ENCODE data around the gene HORMAD2. TPM values are rescaled to one million over a fixed set of nuclear protein-coding genes. Genes with fewer than 3 reads are reported as not detected.

The HORMAD2 gene
- total and polyA plus RNA-seq, 9 of the 15 experiments (the other 6 are each of a cell fraction or from before 2014, with no cell fraction given), result not detected

DNA sequence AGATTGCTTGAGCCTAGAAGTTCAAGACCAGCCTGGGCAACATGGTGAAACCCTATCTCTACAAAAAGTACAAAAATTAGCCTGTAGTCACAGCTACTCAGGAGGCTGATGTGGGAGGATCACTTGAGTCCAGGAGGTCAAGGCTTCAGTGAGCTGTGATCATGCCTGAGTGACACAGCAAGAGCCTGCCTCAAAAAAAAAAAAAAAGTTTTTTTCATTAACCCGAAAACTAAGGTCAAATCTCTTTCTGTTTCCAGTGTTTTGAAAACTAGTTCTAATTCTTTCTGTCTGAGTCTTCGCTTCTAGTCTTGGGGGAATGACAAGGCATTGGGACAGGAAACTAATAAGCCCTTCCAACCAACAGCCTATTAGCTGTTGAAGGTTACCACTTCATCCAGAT is 108.6 kb downstream of the HORMAD2 start (continued):
- no peak for TF ChIP-seq ARNT (IDR thresholded peaks at IDR 0.05)
- no peak for TF ChIP-seq HNRNPL (IDR thresholded peaks at IDR 0.05; ENCODE audit: low read depth, low read length)
- no peak for TF ChIP-seq PTBP1 (IDR thresholded peaks at IDR 0.05; ENCODE audit: low read depth, low read length)
- no peak for TF ChIP-seq KDM2B (CRISPR knock-in tag; IDR thresholded peaks at IDR 0.05)
- peak; percentile 67 for TF ChIP-seq PKNOX1 (IDR thresholded peaks at IDR 0.05)
- TF ChIP-seq HIVEP1 (CRISPR knock-in tag; IDR thresholded peaks at IDR 0.05), result no peak
- no peak for TF ChIP-seq ZNF76 (CRISPR knock-in tag; IDR thresholded peaks at IDR 0.05; ENCODE audit: borderline replicate concordance)
- TF ChIP-seq NR2C2 (CRISPR knock-in tag; IDR thresholded peaks at IDR 0.05), result no peak
- peak; percentile 25; the same call in 1 of the 2 replicates for TF ChIP-seq NR2C2 (tag; IDR thresholded peaks at IDR 0.05)
- TF ChIP-seq POLR2AphosphoS2 (IDR thresholded peaks at IDR 0.05; ENCODE audit: low read length), result no peak
- no peak for TF ChIP-seq CSDE1 (IDR thresholded peaks at IDR 0.05)
- TF ChIP-seq SMARCB1 (IDR thresholded peaks at IDR 0.05; ENCODE audit: insufficient read length, low read depth), result no peak
- TF ChIP-seq NFIX (CRISPR knock-in tag; IDR thresholded peaks at IDR 0.05; ENCODE audit: low read depth), result no peak

- ATAC-seq (no peak), FAIRE-seq (no peak), DNase-seq (ENCODE audit: extremely low read depth in 1 of 4, low spot score in 3 of 4) (no peak)
- Histone ChIP-seq H3K79me2 (ENCODE audit: control insufficient read depth, insufficient read depth, low read length) (no peaks in the 10 kb centered on the region), H3K9me1 (ENCODE audit: control insufficient read depth, insufficient read depth, low read length) (no peaks in the 10 kb centered on the region), H3K27ac (ENCODE audit: extremely low read depth, low read depth, low read length) (no peak overlapping the region), H3K4me2 (ENCODE audit: insufficient read depth, low read length) (no peak overlapping the region), H3K4me3 (no peak overlapping the region), H3K9ac (ENCODE audit: insufficient read depth in 1 of 2, low read depth in 2 of 2, low read length in 2 of 2) (no peak overlapping the region), H2AFZ (ENCODE audit: low read depth, low read length) (no peak overlapping the region), H3K9me3 (replicated peaks; ENCODE audit: control insufficient read depth, insufficient read depth, low read depth, low read length) (no peaks in the 10 kb centered on the region), H4K20me1 (replicated peaks; ENCODE audit: control insufficient read depth, insufficient read depth, low read length) (no peaks in the 10 kb centered on the region), H3K36me3 (ENCODE audit: control insufficient read depth, insufficient read depth, low read length) (no peaks in the 10 kb centered on the region), H3K27me3 (ENCODE audit: control insufficient read depth in 2 of 2, insufficient read depth in 2 of 2, low read length in 2 of 2) (no peaks in the 10 kb centered on the region), H3K4me1 (replicated peaks in 1 of 2; ENCODE audit: control insufficient read depth in 2 of 2, insufficient read depth in 2 of 2, low read length in 2 of 2) (peaks cover 0 to 5% of the 10 kb centered on the region in 2 experiments; a peak in 3 of 5 replicates)
- 20% methylated on average over 1 of the region's 1 CpG for WGBS (ENCODE audit: insufficient coverage, low coverage, missing lambda C conversion rate)
- no TSS peak for BruUV-seq (replicated peaks)
- ChIA-PET CTCF (ENCODE audit: low intra/inter-chr PET ratio) (no interaction called here), POLR2A (interaction anchor here (0.7 to 1.2 kb wide), 2 partner anchors 46 to 603 kb away, joined by 3 read pairs; no protein-coding TSS in a partner anchor)
- in situ Hi-C loops (cut with MboI), result no loop called here
- intact Hi-C loops (cut with micrococcal nuclease), result no loop called here
- TF ChIP-seq PHB2 (IDR thresholded peaks at IDR 0.05; ENCODE audit: low read depth) (no peak), YBX1 (IDR thresholded peaks at IDR 0.05) (no peak), ZKSCAN1 (IDR thresholded peaks at IDR 0.05; ENCODE audit: low read depth, low read length) (no peak), CXXC5 (CRISPR knock-in tag; IDR thresholded peaks at IDR 0.05) (no peak)
- TF ChIP-seq, protein P1, sequence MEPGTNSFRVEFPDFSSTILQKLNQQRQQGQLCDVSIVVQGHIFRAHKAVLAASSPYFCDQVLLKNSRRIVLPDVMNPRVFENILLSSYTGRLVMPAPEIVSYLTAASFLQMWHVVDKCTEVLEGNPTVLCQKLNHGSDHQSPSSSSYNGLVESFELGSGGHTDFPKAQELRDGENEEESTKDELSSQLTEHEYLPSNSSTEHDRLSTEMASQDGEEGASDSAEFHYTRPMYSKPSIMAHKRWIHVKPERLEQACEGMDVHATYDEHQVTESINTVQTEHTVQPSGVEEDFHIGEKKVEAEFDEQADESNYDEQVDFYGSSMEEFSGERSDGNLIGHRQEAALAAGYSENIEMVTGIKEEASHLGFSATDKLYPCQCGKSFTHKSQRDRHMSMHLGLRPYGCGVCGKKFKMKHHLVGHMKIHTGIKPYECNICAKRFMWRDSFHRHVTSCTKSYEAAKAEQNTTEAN (CRISPR knock-in tag; IDR thresholded peaks at IDR 0.05), result no peak
- TF ChIP-seq, protein P2, sequence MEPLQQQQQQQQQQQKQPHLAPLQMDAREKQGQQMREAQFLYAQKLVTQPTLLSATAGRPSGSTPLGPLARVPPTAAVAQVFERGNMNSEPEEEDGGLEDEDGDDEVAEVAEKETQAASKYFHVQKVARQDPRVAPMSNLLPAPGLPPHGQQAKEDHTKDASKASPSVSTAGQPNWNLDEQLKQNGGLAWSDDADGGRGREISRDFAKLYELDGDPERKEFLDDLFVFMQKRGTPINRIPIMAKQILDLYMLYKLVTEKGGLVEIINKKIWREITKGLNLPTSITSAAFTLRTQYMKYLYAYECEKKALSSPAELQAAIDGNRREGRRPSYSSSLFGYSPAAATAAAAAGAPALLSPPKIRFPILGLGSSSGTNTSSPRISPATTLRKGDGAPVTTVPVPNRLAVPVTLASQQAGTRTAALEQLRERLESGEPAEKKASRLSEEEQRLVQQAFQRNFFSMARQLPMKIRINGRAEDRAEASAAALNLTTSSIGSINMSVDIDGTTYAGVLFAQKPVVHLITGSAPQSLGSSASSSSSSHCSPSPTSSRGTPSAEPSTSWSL (CRISPR knock-in tag; IDR thresholded peaks at IDR 0.05; ENCODE audit: borderline replicate concordance), result no peak
Measured at GRCh38 chr22:30190574-30190973, 110.3 kb downstream of the HORMAD2 start.
